Sigmoid colon (tissue), 4 donors: ENCODE data around the gene ADORA1.

Source experiments
- EP300 ChIP-seq, 4 donors: sonication (generic); formaldehyde crosslinking; IDR thresholded peaks; one replicate each; pipeline ENCODE4 v1.6.1; 2017; ENCODE audit warnings: antibody characterized with exemption in 4 of 4
- TF ChIP-seq, protein P1 (sequence below), 4 experiments: fragments of 450-650 bp in 3 of 4; fragments of 200-600 bp in 1 of 4; IDR thresholded peaks; one replicate each; pipeline ENCODE4 v1.5.1; 2016 to 2019; ENCODE audit warnings: antibody characterized with exemption in 4 of 4, mild to moderate bottlenecking in 3 of 4, moderate library complexity in 2 of 4

GRCh38 chr1:203086992-203087763 lies 40.3 kb upstream of the ADORA1 start:
- TF ChIP-seq, protein P1, sequence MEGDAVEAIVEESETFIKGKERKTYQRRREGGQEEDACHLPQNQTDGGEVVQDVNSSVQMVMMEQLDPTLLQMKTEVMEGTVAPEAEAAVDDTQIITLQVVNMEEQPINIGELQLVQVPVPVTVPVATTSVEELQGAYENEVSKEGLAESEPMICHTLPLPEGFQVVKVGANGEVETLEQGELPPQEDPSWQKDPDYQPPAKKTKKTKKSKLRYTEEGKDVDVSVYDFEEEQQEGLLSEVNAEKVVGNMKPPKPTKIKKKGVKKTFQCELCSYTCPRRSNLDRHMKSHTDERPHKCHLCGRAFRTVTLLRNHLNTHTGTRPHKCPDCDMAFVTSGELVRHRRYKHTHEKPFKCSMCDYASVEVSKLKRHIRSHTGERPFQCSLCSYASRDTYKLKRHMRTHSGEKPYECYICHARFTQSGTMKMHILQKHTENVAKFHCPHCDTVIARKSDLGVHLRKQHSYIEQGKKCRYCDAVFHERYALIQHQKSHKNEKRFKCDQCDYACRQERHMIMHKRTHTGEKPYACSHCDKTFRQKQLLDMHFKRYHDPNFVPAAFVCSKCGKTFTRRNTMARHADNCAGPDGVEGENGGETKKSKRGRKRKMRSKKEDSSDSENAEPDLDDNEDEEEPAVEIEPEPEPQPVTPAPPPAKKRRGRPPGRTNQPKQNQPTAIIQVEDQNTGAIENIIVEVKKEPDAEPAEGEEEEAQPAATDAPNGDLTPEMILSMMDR (IDR thresholded peaks at IDR 0.05): no peak
- no peak for TF ChIP-seq EP300 (IDR thresholded peaks at IDR 0.05)
